Keratinocyte (primary cell): ENCODE results near the gene PRR15. TPM values are rescaled to one million over a fixed set of nuclear protein-coding genes. Genes with fewer than 3 reads are reported as not detected.

Experiments
- DNase-seq: peaks from one replicate; pipeline ENCODE4 v3.0.0-alpha.2; 2011; ENCODE audit warnings: low read depth, missing footprints, low spot score
- FAIRE-seq: peaks from 2 replicates; lab custom pipeline; 2011; peaks lifted over from hg19 to GRCh38; lab: Jason Lieb, UNC
- H2AFZ ChIP-seq: 2 replicates; pipeline ENCODE4 v1.6.0; 2012; ENCODE audit warnings: low read length, control low read depth, inconsistent platforms; ENCODE audit not compliant: control insufficient read depth
- H3K27ac ChIP-seq: 2 replicates; pipeline ENCODE4 v1.5.1; 2011; ENCODE audit warnings: low read length; ENCODE audit not compliant: control insufficient read depth, insufficient read depth
- H3K27me3 ChIP-seq: 3 replicates; pipeline ENCODE4 v1.6.0; 2011; ENCODE audit warnings: low read length; ENCODE audit not compliant: control insufficient read depth, insufficient read depth; ENCODE audit errors: extremely low read depth
- H3K36me3 ChIP-seq, 2 experiments: 2 replicates in 1 of 2; 3 replicates in 1 of 2; pipeline ENCODE4 v1.5.1; 2011; ENCODE audit warnings: low read length in 2 of 2, mild to moderate bottlenecking in 1 of 2; ENCODE audit not compliant: control insufficient read depth in 2 of 2, insufficient read depth in 2 of 2; ENCODE audit errors: extremely low read depth in 1 of 2
- H3K4me1 ChIP-seq: 3 replicates; pipeline ENCODE4 v1.5.1; 2011; ENCODE audit warnings: low read length; ENCODE audit not compliant: control insufficient read depth, insufficient read depth; ENCODE audit errors: extremely low read depth
- H3K4me2 ChIP-seq: 3 replicates; pipeline ENCODE4 v1.6.0; 2011; ENCODE audit warnings: low read depth, low read length; ENCODE audit not compliant: control insufficient read depth, insufficient read depth; ENCODE audit errors: extremely low read depth
- H3K4me3 ChIP-seq, 3 experiments: fragments of 200-600 bp in 1 of 3; sonication (generic) in 1 of 3; 2 replicates in 2 of 3; 3 replicates in 1 of 3; pipeline ENCODE4 v1.5.1; 2011 to 2016; ENCODE audit warnings: low read length in 3 of 3, mild to moderate bottlenecking in 3 of 3, control low read depth in 2 of 3, inconsistent platforms in 1 of 3, low read depth in 1 of 3, mixed read lengths in 1 of 3, mixed run types in 1 of 3, moderate library complexity in 1 of 3; ENCODE audit not compliant: control insufficient read depth in 2 of 3, insufficient read depth in 2 of 3; ENCODE audit errors: extremely low read depth in 1 of 3
- H3K79me2 ChIP-seq: 2 replicates; pipeline ENCODE4 v1.6.0; 2012; ENCODE audit warnings: low read length; ENCODE audit not compliant: control insufficient read depth, insufficient read depth
- H3K9ac ChIP-seq: 3 replicates; pipeline ENCODE4 v1.6.0; 2011; ENCODE audit warnings: low read length; ENCODE audit not compliant: control insufficient read depth, insufficient read depth; ENCODE audit errors: extremely low read depth
- H3K9me1 ChIP-seq: 3 replicates; pipeline ENCODE4 v1.6.0; 2011; ENCODE audit warnings: low read length; ENCODE audit not compliant: control insufficient read depth, insufficient read depth; ENCODE audit errors: extremely low read depth
- H3K9me3 ChIP-seq: 2 replicates; pipeline ENCODE4 v1.5.1; 2012; ENCODE audit warnings: low read depth, low read length; ENCODE audit not compliant: control insufficient read depth
- H4K20me1 ChIP-seq: 3 replicates; pipeline ENCODE4 v1.6.0; 2011; ENCODE audit warnings: low read length; ENCODE audit not compliant: control insufficient read depth, insufficient read depth; ENCODE audit errors: extremely low read depth
- EZH2 ChIP-seq: IDR thresholded peaks from one replicate; pipeline ENCODE4 v1.6.1; 2012; ENCODE audit warnings: inconsistent platforms, mild to moderate bottlenecking, low read length, moderate library complexity
- dilution Hi-C: fragments of 300-500 bp; cut with MboI; formaldehyde crosslinking; loops from one replicate; pipeline ENCODE4 v1.7.0; 2020; ENCODE audit warnings: low sequenced_read_pairs; ENCODE audit not compliant: extremely low pct_ligation_motif_present
- polyA plus RNA-seq, 5 experiments: library from polyadenylated mRNA; depleted of rRNA in 3 of 5; stranded (reverse) in 3 of 5; stranded (forward) in 1 of 5; unstranded in 1 of 5; fragments of >200 nt; gene quantifications; 1 replicate in 1 of 5; 2 replicates in 3 of 5; 3 replicates in 1 of 5; pipeline versions ENCODE4 v1.2.1 to v1.2.3, GENCODE V29; 2011 to 2012; ENCODE audit warnings: missing spikeins in 2 of 5, low read depth in 1 of 5, low replicate concordance in 1 of 5
- TF ChIP-seq, protein P1 (sequence below), 3 experiments: IDR thresholded peaks in 1 of 3; conservative IDR thresholded peaks in 1 of 3; optimal IDR thresholded peaks in 1 of 3; 2 replicates in 2 of 3; 3 replicates in 1 of 3; pipeline versions ENCODE3 to v1.5.1; 2011; ENCODE audit warnings: low read length in 3 of 3, mild to moderate bottlenecking in 3 of 3, moderate library complexity in 2 of 3, control low read depth in 1 of 3, inconsistent platforms in 1 of 3; ENCODE audit not compliant: insufficient read depth in 2 of 3; ENCODE audit errors: extremely low read depth in 1 of 3

Gene PRR15
- polyA plus RNA-seq, 1 donor (not counting 4 experiments of a cell fraction or from before 2014, with no cell fraction given): 1.8 TPM

DNA sequence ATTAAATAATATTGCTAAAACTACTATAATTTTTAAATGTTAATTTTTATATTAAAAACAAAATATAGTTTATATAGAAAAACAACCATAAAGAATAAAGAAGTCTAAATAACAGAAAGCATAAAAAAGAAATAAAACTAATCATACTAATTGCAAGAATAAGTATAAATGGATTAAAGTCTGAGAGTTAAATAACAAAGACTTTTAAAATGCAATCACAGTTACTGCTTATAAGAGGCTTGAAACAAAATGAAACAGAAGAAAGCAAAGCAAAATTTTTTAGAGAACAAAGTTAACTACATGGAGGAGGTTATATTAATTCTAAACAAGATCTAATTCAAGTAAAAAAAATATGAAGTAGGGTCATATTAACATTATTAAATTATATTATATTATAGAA is 41.1 kb downstream of the PRR15 start:
- TF ChIP-seq, protein P1, sequence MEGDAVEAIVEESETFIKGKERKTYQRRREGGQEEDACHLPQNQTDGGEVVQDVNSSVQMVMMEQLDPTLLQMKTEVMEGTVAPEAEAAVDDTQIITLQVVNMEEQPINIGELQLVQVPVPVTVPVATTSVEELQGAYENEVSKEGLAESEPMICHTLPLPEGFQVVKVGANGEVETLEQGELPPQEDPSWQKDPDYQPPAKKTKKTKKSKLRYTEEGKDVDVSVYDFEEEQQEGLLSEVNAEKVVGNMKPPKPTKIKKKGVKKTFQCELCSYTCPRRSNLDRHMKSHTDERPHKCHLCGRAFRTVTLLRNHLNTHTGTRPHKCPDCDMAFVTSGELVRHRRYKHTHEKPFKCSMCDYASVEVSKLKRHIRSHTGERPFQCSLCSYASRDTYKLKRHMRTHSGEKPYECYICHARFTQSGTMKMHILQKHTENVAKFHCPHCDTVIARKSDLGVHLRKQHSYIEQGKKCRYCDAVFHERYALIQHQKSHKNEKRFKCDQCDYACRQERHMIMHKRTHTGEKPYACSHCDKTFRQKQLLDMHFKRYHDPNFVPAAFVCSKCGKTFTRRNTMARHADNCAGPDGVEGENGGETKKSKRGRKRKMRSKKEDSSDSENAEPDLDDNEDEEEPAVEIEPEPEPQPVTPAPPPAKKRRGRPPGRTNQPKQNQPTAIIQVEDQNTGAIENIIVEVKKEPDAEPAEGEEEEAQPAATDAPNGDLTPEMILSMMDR (optimal IDR thresholded peaks at IDR 0.05 in 1 of 3, IDR thresholded peaks at IDR 0.05 in 1 of 3, conservative IDR thresholded peaks at IDR 0.05 in 1 of 3; ENCODE audit: extremely low read depth in 1 of 3, insufficient read depth in 2 of 3, low read length in 3 of 3): no peak
- no peak for TF ChIP-seq EZH2
- Histone ChIP-seq H3K36me3 (no peaks in the 10 kb centered on the region), H3K27me3 (no peaks in the 10 kb centered on the region), H3K9me3 (no peaks in the 10 kb centered on the region), H4K20me1 (no peaks in the 10 kb centered on the region), H2AFZ (no peak overlapping the region), H3K9ac (no peak overlapping the region), H3K4me1 (peaks cover 41% of the 10 kb centered on the region), H3K9me1 (no peaks in the 10 kb centered on the region), H3K4me3 (no peak overlapping the region), H3K79me2 (no peaks in the 10 kb centered on the region), H3K4me2 (no peak overlapping the region), H3K27ac (no peak overlapping the region)
- dilution Hi-C loops: no loop called here
- FAIRE-seq: no peak
- no peak for DNase-seq

DNA sequence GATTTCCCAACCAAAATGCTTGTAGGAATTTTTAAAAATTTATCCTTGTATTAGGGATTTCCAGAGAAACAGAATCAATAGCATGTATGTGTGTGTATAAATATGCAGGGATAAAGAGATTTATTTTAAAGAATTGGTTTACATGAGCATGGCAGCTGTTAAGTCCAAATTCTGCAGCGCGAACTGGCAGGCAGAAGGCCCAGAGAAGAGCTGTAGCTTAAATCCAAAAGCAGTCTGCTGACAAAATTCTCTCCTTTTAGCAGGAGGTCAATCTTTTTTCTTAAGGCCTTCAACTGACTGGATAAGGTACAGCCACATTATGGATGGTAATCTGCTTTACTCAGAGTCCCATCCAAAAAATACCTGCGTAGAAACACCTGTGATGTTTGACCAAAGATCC is 42.0 kb downstream of the PRR15 start:
- Histone ChIP-seq H3K9me3 (no peaks in the 10 kb centered on the region), H3K4me1 (peaks cover 45% of the 10 kb centered on the region), H3K36me3 (no peaks in the 10 kb centered on the region), H3K4me3 (no peak overlapping the region), H3K9ac (no peak overlapping the region), H4K20me1 (no peaks in the 10 kb centered on the region), H3K27me3 (no peaks in the 10 kb centered on the region), H2AFZ (no peak overlapping the region), H3K9me1 (no peaks in the 10 kb centered on the region), H3K79me2 (no peaks in the 10 kb centered on the region), H3K4me2 (peak overlapping the region; percentile 58), H3K27ac (peak overlapping the region; percentile 33)
- TF ChIP-seq, protein P1 (optimal IDR thresholded peaks at IDR 0.05 in 1 of 3, IDR thresholded peaks at IDR 0.05 in 1 of 3, conservative IDR thresholded peaks at IDR 0.05 in 1 of 3; ENCODE audit: extremely low read depth in 1 of 3, insufficient read depth in 2 of 3, low read length in 3 of 3): no peak
- no peak for TF ChIP-seq EZH2
- dilution Hi-C loops: no loop called here
- DNase-seq (no peak), FAIRE-seq (no peak)
